Measurements from ENCODE around the gene PRR30. TPM values are rescaled to one million over a fixed set of nuclear protein-coding genes. Genes with fewer than 3 reads are reported as not detected.

Gene PRR30
- total and polyA plus RNA-seq, 7 donors: not detected

GRCh38 chr2:27152102-27152795 lies 13.0 kb upstream of the PRR30 start:
- no peaks in the 10 kb centered on the region for H3K9me3 ChIP-seq
- ATAC-seq (no peak), DNase-seq (no peak)
- no peak overlapping the region for H3K27ac ChIP-seq
- WGBS, 3 donors: 86 to 90% (median 88%) methylated on average over 8 of the region's 8 CpGs
- H3K36me3 ChIP-seq (ENCODE audit: insufficient read depth in 1 of 2, low read depth in 1 of 2): no peaks in the 10 kb centered on the region
- no peak for TF ChIP-seq CTCF (IDR thresholded peaks at IDR 0.05)
- H3K4me3 ChIP-seq: no peak overlapping the region
- H3K4me1 ChIP-seq: no peaks in the 10 kb centered on the region
- intact Hi-C loops (cut with DNase I): no loop called here
- H3K27me3 ChIP-seq (ENCODE audit: insufficient read depth in 3 of 3, low read length in 2 of 3): no peaks in the 10 kb centered on the region

DNA sequence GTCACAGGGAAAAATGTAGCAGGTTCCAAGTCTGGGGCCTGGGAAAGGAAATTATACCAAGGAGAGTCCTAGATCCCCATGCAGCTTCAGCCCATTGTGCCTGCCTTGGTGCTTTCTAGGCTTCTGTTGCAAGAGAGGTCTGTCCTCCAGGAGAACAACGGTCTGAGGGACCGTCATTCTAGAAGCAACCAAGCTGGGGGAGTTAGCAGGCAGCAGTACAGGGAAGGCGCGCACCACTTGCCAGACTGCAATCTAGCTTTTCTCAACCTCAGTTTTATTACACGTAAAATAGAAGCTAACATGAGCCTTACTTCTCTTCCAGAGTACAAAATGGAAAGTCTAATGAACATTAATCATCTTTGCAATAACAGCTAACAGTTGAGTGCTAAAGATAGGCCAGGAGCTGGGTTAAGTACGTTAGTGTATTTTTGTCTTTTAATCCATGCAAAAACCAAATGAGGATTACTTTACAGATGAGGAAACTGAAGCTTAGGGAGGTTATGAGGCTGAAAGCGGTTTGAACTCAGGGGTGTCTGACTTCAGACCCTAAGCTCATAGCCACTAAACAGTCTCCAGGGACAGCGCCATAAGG lies 11.5 kb upstream of the PRR30 start:
- Histone ChIP-seq H3K27ac (no peak overlapping the region), H3K36me3 (ENCODE audit: insufficient read depth in 1 of 2, low read depth in 1 of 2) (no peaks in the 10 kb centered on the region), H3K4me1 (no peaks in the 10 kb centered on the region), H3K9me3 (no peaks in the 10 kb centered on the region), H3K4me3 (no peak overlapping the region), H3K27me3 (ENCODE audit: insufficient read depth in 3 of 3, low read length in 2 of 3) (no peaks in the 10 kb centered on the region)
- 55 to 74% (median 67%) methylated on average over 8 of the region's 8 CpGs for WGBS, 3 donors
- no peak for DNase-seq
- peak in 2 of 4 donors; percentile 14 to 43 for ATAC-seq
- intact Hi-C loops (cut with DNase I): no loop called here
- no peak for TF ChIP-seq CTCF (IDR thresholded peaks at IDR 0.05)

GRCh38 chr2:27149570-27150405 lies 10.6 kb upstream of the PRR30 start:
- ATAC-seq (peak in 1 of 4 donors; percentile 9), DNase-seq (no peak)
- TF ChIP-seq CTCF (IDR thresholded peaks at IDR 0.05): no peak
- Histone ChIP-seq H3K4me1 (no peaks in the 10 kb centered on the region), H3K4me3 (no peak overlapping the region), H3K36me3 (ENCODE audit: insufficient read depth in 1 of 2, low read depth in 1 of 2) (no peaks in the 10 kb centered on the region), H3K27ac (no peak overlapping the region), H3K9me3 (no peaks in the 10 kb centered on the region), H3K27me3 (ENCODE audit: insufficient read depth in 3 of 3, low read length in 2 of 3) (no peaks in the 10 kb centered on the region)
- intact Hi-C loops (cut with DNase I): no loop called here
- WGBS, 3 donors: 85 to 87% (median 86%) methylated on average over 29 of the region's 29 CpGs

DNA sequence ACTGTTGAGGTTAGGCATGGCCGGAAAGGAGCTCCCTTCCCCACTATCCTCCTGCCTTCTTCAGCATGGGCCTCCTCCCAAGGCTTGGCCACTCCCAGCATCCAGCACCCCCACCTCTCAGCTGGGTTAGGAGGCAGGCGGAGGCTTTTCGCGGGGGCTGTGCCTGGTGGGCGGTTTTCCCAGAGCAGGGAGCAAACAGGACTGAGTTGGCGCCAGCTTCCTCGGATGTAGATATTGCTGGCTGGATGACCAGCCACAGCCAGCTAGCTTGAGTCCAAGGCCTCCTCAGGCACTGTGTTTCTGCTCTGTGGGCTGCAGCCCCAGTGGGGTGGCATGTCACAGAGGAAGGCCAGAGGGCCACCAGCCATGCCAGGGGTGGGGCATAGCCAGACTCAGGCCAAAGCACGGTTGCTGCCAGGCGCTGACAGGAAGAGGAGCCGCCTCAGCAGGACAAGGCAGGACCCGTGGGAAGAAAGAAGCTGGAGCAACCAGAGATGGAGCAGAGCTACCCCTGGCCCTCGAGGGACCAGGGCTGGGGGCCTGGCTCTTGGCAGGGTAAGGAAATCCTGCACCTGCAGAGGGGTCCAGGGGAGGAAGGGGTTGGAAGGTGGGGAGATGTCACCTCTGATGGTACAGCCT lies 9.7 kb upstream of the PRR30 start, which contains the start of gene TCF23:
TCF23 (plus strand) TSS at position 204 of the 639 bp plus-strand sequence; CDS start at position 334, 130 bp downstream.
- DNase-seq (no peak), ATAC-seq (peak in 3 of 4 donors; percentile 39 to 79 (median 72))
- H3K36me3 ChIP-seq (ENCODE audit: insufficient read depth in 1 of 2, low read depth in 1 of 2): no peaks in the 10 kb centered on the region
- no peak within 1 kb of the TSS for H3K27ac ChIP-seq
- 32 to 34% (median 34%) methylated on average over 12 of the region's 12 CpGs for WGBS, 3 donors
- H3K4me1 ChIP-seq: no peaks in the 10 kb centered on the region
- intact Hi-C loops (cut with DNase I): no loop called here
- no peak within 1 kb of the TSS for H3K4me3 ChIP-seq
- TF ChIP-seq CTCF (IDR thresholded peaks at IDR 0.05): no peak
- no peaks in the 10 kb centered on the region for H3K27me3 ChIP-seq (ENCODE audit: insufficient read depth in 3 of 3, low read length in 2 of 3)
- H3K9me3 ChIP-seq: no peaks in the 10 kb centered on the region

All from psoas muscle (tissue), 8 donors.